Left renal pelvis (tissue), 4 donors: ENCODE results near the gene MNX1. TPM values are rescaled to one million over a fixed set of nuclear protein-coding genes. Genes with fewer than 3 reads are reported as not detected.

ENCODE experiments used
- DNase-seq, 4 donors: peaks; one replicate each; pipeline ENCODE4 v3.0.0-alpha.2; 2013; ENCODE audit warnings: low read depth in 4 of 4, low spot score in 3 of 4
- polyA plus RNA-seq, 4 donors: library from polyadenylated mRNA; unstranded; fragments of 120-200 nt; gene quantifications; one replicate each; pipeline ENCODE4 v1.2.1, GENCODE V29; 2013; ENCODE audit not compliant: insufficient read length in 4 of 4

MNX1 gene
- polyA plus RNA-seq, 4 donors, result 0.14 to 0.32 TPM; not detected in 2

- no peak for DNase-seq
These were observed 6.7 kb upstream of the MNX1 start for GRCh38 chr7:157017149-157017548.

- DNase-seq, result no peak
These were observed 6.0 kb upstream of the MNX1 start for GRCh38 chr7:157016352-157017041.

GRCh38 chr7:157016024-157016351, 5.5 kb upstream of the MNX1 start:
- DNase-seq, result no peak

GRCh38 chr7:157014635-157015555, 4.4 kb upstream of the MNX1 start:
- DNase-seq, result no peak

GRCh38 chr7:157013602-157014549, 3.4 kb upstream of the MNX1 start:
- DNase-seq, result no peak

GRCh38 chr7:157013101-157013500, 2.6 kb upstream of the MNX1 start:
- no peak for DNase-seq

GRCh38 chr7:157012113-157012547, 1.7 kb upstream of the MNX1 start:
- DNase-seq, result no peak

DNA sequence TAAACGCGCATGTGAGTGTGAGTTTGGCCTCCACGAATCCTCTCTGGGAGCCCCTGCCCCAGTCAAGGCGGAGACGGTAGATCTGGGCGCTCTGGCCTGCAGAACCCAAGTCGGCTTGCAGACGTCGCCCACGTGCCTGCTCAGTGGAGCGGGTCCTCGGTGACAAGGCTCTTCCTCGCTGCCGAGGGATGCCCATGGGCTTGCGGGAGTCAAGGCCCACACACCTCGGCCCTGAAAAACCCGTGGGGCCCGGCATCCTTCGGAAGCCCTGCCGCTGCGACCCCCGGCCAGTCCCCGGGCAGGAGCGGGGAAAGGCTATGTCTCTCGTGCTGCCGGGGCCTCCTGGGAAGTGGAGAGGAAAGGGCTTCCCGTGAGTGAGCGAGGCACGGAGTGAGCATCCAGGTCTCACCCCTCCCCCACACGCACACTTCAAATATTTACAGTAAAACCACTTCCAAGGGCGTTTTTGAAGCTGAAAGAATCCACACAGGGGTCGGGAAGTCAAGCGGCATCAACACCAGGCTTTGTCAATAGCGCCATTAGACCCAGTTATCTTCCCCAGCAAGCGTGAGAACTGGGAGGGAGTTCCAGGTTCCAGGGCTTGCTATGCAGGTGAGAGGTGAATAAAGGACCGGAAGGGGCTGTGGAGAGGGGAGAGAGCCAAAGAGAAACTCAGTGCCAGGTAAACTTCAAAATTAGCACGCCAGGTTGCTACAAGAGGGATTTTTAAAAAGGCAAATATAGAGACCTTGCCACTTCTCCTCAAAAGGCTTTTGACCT, 1.1 kb upstream of the MNX1 start:
- no peak for DNase-seq

DNA sequence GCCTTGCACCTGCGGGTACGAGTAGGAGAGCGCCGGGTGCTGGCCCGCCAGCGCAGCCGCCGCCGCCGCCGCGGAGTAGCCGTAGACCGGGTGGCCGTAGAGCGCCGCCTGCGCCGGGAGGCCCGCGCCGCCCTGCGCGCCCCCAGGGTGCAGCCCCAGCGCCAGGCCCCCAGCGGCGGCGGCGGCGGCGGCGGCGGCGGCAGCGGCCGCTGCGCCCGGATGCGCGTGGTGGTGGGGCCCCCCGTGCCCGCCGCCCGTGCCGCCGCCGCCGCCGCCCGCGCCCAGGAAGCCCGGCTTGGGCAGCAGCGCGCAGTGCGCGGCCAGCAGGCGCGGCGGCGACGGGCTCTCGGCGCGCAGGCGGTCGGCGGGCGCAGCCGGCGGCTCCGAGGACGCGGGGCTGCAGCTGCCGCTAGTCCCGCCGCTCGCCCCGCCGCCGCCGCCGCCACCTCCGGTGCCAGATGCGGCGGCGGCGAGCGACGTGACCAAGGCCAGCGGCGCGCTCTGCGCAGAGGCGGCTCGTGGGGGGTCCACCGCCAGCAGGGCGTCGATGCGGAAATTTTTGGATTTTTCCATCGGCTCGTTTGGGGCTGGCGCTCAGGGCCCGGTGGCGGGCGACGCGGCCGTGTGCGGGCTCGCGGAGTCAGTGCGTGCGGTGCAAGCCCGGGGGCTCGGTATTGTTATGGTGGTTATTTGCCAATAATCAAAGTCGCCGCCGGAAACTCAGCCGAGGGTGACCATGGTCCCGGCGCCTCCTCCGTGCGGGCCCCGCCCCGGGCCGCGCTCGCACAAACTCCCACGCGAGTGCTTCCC, 480 bp downstream of the MNX1 start:
- no peak for DNase-seq

DNA sequence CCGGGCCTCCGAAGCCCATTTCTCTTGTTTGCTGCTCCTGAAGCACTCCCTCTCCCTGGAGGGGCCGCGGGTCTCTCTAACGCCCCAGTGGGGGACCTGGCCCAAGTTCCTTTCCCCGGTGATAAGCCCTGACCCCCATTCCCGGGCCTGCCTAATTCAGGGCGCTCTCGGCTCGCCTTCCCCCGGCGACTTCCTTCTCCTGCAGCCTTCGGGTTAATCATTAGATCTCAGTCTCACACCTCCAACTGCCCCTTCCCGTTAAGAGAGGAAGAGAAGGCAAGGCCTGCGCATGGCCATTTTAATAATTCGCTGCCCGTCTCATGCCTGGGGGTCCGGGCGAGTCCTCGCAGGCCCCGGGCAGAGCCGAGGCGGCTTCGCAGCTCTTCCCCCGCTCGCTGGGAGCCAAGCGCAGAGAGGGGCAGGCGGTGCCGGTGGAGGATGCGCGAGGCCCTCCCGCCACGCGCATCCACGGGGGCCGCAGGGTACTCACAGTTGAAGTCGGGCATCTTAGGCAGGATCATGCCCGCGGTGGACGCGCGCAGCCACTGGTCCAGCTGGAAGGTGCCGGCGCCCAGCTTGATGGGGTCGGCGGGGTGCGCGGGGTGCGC, 1.2 kb downstream of the MNX1 start:
- no peak for DNase-seq

DNA sequence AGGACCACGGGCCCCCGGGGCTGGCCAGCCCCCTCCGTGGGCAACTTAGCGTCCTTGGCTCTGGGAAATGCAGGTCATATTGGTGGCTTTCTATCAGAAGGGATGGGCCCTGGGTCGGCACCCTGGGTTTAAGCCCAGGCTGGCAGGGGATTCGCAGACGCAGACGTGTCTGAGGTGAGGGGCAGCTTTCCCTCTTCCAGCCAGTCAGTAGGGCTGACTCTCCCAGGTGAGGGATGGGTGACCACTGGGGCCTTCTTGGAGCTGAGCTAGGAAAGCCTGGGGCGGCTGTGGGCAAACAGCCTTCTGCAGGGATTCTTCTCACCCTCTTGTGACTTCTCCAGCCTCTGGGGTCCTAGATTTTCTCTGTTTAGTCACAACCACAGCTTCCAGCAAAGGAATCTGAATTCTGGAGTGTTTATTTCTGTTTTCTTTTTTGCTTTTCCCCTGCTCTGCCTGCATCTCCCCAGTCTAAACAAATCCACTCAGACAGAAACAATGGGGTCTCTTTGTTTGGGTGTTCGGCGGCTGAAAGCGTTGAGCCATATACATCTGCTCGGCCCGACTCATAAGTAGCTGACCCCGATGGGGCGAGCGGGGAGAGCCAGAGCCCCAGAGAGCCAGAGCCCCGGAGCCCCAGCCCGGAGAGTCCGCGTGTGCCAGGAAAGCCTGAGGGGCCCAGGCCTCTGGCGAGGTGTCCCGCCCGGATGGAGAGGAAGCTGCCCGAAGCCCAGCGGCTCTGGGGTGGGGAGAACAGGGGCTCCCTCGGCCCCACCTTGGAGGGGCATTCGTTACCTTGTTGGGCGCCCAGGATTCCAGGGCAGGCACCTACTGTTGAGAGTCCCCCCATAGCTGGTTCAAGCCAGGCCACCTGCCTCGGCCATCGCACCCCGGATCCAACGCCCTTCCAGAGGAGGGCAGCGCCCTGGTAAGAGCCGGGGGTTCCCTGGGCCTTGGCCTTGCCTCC, 2.0 kb downstream of the MNX1 start:
- no peak for DNase-seq

DNA sequence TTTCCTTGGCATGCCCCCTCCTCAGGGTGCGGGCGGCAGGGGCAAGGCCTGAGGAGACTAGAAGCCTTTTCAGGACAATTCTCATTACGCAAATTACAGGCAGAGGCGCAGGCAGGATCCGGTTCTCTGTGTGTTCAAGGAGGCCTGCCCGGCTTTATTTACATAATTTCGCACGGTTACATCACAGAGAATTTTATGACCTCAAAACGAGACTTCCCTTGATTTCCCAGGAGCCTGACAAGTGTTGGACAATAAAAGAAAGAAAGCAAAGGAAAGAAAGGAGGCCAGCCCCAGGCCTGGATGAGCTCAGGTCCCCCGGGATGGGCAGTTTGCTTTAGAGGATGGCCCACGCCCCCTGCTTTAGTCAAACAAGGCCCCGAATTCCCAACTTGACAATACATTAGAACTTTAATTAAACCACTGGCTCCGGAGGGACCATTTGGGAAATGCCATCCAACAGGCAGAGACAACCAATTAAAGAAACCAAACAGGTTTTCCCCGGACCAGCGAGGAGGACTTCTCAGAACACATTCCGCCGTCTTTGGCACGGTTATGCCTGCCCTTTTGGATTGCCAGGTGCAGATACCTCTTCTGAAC, 2.9 kb downstream of the MNX1 start:
- DNase-seq, result no peak

GRCh38 chr7:157006829-157007469, 3.5 kb downstream of the MNX1 start:
- DNase-seq, result no peak

GRCh38 chr7:157006205-157006747, 4.2 kb downstream of the MNX1 start:
- no peak for DNase-seq

DNA sequence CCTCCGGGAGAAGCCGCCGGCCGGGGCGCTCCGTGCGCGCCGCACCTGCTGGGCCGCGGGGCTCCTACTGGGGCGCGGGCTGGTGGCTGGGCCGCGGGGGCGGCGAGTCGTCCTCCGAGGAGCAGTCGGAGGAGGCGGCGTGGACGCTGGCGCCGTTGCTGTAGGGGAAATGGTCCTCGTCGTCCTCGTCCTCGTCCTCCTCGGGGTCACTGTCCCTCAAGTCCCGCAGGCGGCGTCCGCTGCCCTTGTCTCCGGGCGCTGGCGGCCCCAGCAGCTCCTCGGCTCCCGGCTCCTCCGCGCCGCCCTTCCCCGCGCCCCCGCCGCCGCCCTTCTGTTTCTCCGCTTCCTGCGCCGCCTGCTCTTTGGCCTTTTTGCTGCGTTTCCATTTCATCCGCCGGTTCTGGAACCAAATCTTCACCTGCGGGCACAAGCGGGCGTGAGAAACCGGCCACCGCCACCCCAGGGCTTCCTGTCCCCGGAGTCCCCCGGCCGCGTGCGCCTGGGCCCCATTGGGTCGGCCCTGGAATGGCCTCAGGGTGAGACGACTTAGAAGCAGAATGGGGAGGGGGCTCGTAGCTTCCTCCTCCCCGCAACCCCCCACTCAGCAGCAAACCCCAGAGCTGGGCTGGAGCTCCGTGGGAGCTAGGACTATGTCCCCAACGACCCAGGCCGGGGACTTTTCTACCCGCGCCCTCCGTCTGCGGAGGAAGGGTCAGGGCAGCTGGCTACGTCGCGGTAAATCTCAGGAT, 4.8 kb downstream of the MNX1 start:
- no peak for DNase-seq
